GM13977 (cell line): ENCODE data around the gene BLM.

Experiments
- DNase-seq: peaks from one replicate; pipeline ENCODE4 v3.0.0; 2012; ENCODE audit warnings: low spot score
- CTCF ChIP-seq: IDR thresholded peaks from 2 replicates; pipeline ENCODE4 v1.5.1; 2012; ENCODE audit warnings: mild to moderate bottlenecking, control low read depth; ENCODE audit not compliant: insufficient read depth; ENCODE audit errors: extremely low read depth, missing control alignments
- in situ Hi-C: fragments of 300-500 bp; cut with MboI; formaldehyde crosslinking; loops from one replicate; pipeline ENCODE4 v1.12.0; 2022; ENCODE audit warnings: low sequenced_read_pairs, low pct_unique_long_range_greater_than_20kb, mixed read lengths, inconsistent platforms; ENCODE audit not compliant: unreplicated experiment

BLM gene

GRCh38 chr15:90701880-90702630, 15.1 kb upstream of the BLM start:
- in situ Hi-C loops, result no loop called here
- no peak for TF ChIP-seq CTCF
- no peak for DNase-seq

- in situ Hi-C loops, result no loop called here
- no peak for DNase-seq
- no peak for TF ChIP-seq CTCF
Measured at GRCh38 chr15:90703455-90703854, 13.7 kb upstream of the BLM start.

- TF ChIP-seq CTCF, result no peak
- in situ Hi-C loops, result no loop called here
- DNase-seq, result no peak
Measured at GRCh38 chr15:90705212-90705611, 11.9 kb upstream of the BLM start.

GRCh38 chr15:90706394-90707327, 10.5 kb upstream of the BLM start:
- no peak for TF ChIP-seq CTCF
- in situ Hi-C loops, result no loop called here
- DNase-seq, result no peak

GRCh38 chr15:90707489-90707888, 9.7 kb upstream of the BLM start:
- no peak for TF ChIP-seq CTCF
- in situ Hi-C loops, result no loop called here

GRCh38 chr15:90708516-90708915, 8.6 kb upstream of the BLM start:
- TF ChIP-seq CTCF, result no peak
- in situ Hi-C loops, result no loop called here
- no peak for DNase-seq

More at GRCh38 chr15:90707489-90707888, 9.7 kb upstream of the BLM start:
- DNase-seq, result no peak
